GM08714 (cell line): Measurements from ENCODE around the gene TTC17.
"Not testable (repeated sequence)": the region's sequence is repeated elsewhere in the genome, so short reads cannot be mapped to it uniquely, and the experiment has no call there.

ENCODE experiments used
- H3K4me3 ChIP-seq: fragments of 200-500 bp; sonication (Bioruptor generic); 2 replicates; pipeline ENCODE4 v1.5.1; 2014; ENCODE audit warnings: mild to moderate bottlenecking, low read length, inconsistent platforms
- ZNF274 ChIP-seq: IDR thresholded peaks from 2 replicates; pipeline ENCODE4 v1.6.1; 2012; ENCODE audit warnings: mild to moderate bottlenecking, low read depth, low read length

TTC17 gene

DNA sequence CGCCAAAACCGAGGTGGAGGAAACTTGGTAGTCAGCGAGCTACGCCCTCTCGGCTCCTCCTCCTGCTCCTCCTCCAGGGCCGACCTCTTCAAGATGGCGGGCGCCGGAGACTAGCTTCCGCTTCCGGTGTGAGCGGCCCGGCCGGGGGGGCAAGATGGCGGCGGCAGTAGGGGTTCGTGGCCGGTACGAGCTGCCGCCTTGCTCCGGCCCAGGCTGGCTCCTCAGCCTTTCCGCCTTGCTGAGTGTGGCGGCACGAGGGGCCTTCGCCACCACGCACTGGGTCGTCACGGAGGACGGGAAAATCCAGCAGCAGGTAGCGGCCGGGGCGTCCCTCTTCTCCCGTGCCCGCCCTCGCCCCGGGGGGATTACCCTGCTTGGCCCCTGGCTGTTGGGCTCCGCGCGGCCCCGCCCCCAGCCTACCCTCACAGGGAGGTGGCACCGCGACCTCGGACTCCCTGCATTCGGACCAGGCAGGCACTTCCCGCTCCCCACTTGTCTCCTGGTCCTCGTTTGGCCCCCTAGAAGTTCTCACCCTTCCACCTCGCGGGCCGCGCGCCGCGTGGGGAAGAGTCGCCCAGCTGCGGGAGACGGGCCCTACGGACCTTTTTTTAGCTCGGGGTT, at the start of gene TTC17:
TSS of gene TTC17 (plus strand) at position 120 of the 621 bp plus-strand sequence. CDS start at position 155, 35 bp downstream.
- H3K4me3 ChIP-seq: peak within 1 kb of the TSS; percentile 77
- TF ChIP-seq ZNF274: no peak

GRCh38 chr11:43311791-43312607, 46.7 kb upstream of the TTC17 start, which contains the start of gene API5:
Gene API5 (plus strand): TSS chr11:43311996. CDS start chr11:43312128, 132 bp downstream.
- no peak for TF ChIP-seq ZNF274
- H3K4me3 ChIP-seq: peak within 1 kb of the TSS; percentile 93

GRCh38 chr11:43315966-43316365, 42.8 kb upstream of the TTC17 start:
- TF ChIP-seq ZNF274: no peak
- H3K4me3 ChIP-seq: no peak overlapping the region

GRCh38 chr11:43316451-43316850, 42.3 kb upstream of the TTC17 start:
- no peak for TF ChIP-seq ZNF274

DNA sequence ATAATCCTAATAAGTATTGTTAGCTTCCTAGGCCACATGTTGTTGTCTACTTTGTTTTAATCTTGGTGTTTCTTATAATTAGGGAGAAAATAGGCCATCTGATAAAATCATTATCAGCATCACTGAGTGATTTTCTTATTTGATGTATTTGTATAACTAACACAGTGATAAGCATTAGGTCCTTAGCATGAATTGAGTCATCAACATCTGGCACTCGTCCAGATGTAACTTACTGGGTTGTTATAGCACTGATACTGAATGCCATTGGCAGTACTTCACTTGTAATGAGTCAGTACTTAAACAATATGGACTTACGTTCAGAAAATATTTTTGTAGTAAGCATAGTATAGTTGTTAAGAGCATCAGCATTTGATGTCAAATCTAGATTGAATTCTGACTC, 30.7 kb upstream of the TTC17 start:
- no peak for TF ChIP-seq ZNF274
- H3K4me3 ChIP-seq: no peak overlapping the region

More at GRCh38 chr11:43316451-43316850, 42.3 kb upstream of the TTC17 start:
- no peak overlapping the region for H3K4me3 ChIP-seq

DNA sequence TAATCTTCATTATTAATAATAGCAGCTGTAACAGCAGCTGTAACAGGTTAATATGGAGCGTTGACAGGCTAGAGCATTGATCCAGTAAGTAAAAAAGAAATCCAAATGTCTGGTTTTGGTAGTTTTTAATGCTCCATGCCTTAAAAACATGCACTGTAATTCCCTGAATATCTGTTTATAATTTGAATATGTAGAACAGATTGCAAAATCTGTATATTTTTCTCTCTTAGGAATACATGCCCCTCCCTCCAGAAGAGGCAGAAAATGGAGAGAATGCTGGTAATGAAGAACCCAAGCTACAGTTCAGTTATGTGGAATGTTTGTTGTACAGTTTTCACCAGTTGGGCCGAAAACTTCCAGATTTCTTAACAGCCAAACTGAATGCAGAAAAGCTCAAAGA, 30.2 kb upstream of the TTC17 start:
- no peak for TF ChIP-seq ZNF274

GRCh38 chr11:43341159-43341558, 17.6 kb upstream of the TTC17 start:
- TF ChIP-seq ZNF274: no peak
- H3K4me3 ChIP-seq: no peak overlapping the region

More for the DNA sequence above, 30.2 kb upstream of the TTC17 start:
- H3K4me3 ChIP-seq: no peak overlapping the region

GRCh38 chr11:43351426-43351825, 7.3 kb upstream of the TTC17 start:
- H3K4me3 ChIP-seq: not testable (repeated sequence)

DNA sequence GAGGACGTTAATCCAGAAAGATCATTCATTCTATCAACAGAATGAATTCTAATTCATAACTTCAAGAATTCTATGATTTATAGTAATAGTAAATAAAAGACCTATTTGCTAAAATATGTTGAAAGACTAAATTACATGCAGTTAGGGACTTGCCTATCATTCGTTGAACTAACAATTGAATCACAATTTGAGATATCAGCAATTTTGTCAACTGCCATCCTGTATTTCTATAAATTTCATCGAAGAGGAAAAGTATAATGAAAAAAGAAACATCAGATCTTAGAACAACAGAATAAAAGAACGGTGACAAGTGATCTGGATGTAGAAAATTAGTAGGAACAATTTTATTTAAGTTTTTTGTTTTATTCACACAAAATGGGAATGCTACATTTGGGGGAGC, 4.4 kb upstream of the TTC17 start:
- H3K4me3 ChIP-seq: no peak overlapping the region
- TF ChIP-seq ZNF274: no peak

- no peak overlapping the region for H3K4me3 ChIP-seq
- no peak for TF ChIP-seq ZNF274
Measured at GRCh38 chr11:43356336-43356735, 2.4 kb upstream of the TTC17 start.

- peak overlapping the region; percentile 77 for H3K4me3 ChIP-seq
- no peak for TF ChIP-seq ZNF274
Measured at GRCh38 chr11:43358279-43358800, 380 bp upstream of the TTC17 start.

GRCh38 chr11:43359422-43359818, 700 bp downstream of the TTC17 start:
- peak overlapping the region; percentile 77 for H3K4me3 ChIP-seq
- TF ChIP-seq ZNF274: no peak

DNA sequence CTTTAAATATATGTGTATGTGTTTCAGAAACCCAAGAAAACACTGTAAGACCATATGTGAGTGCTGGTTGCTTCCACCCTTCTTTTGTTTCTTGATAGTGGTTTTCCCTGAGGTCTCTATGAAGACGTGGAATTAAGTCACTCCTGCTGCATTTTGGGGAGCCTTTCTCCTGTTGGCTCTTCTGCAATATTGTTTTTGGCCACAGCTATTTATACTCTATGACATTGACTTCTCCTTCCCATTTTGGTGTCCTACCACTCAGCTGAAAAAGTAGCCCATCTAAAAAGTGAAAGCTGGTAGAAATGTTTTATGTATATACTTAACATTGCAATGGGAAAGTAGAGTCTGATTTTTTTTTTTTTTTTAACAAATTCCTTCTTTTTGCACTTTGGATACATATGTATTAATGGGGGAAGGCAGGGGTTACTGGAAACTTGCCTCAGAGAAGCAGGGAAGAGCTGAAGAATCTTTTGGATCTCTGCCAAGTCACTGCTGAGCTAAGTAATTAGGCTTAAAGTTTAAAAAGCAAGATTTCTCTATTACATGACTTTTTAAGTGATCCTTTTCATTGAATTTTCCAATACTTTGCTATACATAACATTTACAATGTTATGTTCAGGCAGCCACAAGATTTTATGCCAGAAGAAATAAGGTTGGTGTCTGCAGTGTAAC, 1.8 kb downstream of the TTC17 start:
- no peak for TF ChIP-seq ZNF274
- peak overlapping the region; percentile 77 for H3K4me3 ChIP-seq

GRCh38 chr11:43366677-43367076, 8.0 kb downstream of the TTC17 start:
- no peak overlapping the region for H3K4me3 ChIP-seq
- no peak for TF ChIP-seq ZNF274
